ENCODE data around the gene NR1H3. TPM values are rescaled to one million over a fixed set of nuclear protein-coding genes. Genes with fewer than 3 reads are reported as not detected.
"Not testable (repeated sequence)": the region's sequence is repeated elsewhere in the genome, so short reads cannot be mapped to it uniquely, and the experiment has no call there.

The NR1H3 gene
- 4.8 TPM for polyA plus RNA-seq (2013, experiment 1 of 2; ENCODE audit: insufficient read length)
- polyA plus RNA-seq (2013, experiment 2 of 2; ENCODE audit: insufficient read length): 3.9 TPM

DNA sequence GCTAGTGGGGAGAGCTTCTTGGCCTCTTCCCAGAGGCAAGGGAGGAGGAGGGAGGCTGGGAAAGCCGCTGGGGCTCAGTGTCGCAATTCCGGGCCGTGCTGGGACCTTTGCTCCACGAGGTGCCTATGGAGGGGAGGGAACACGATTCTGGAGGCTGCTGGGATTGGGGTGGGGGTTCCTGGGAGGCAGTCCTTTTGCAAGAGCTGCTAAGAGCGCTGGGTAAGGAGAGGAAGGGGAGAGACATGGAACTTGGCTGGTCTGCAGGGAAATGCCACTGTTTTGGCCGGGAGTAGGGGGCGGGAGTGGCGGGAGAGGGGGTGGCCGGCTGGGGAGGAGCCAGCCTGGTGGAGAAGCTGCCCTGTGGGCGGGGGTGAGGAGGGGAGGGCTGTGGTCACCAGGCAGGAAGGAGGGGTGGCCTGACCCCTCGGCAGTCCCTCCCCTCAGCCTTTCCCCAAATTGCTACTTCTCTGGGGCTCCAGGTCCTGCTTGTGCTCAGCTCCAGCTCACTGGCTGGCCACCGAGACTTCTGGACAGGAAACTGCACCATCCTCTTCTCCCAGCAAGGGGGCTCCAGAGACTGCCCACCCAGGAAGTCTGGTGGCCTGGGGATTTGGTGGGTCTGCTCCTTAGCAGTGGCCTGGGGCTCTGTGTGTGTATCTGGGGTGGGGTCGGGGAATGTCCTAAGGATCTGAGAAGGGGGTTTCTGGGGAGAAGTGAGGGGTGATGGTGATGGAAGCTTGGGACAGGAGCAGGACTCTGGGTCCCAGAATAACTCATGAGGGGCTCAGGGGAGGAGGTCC, at the start of gene NR1H3:
TSS of gene NR1H3 (plus strand) at position 480 of the 800 bp plus-strand sequence. CDS start 1,221 bp downstream, outside the sequence.
- peak; percentile 58 for DNase-seq

DNA sequence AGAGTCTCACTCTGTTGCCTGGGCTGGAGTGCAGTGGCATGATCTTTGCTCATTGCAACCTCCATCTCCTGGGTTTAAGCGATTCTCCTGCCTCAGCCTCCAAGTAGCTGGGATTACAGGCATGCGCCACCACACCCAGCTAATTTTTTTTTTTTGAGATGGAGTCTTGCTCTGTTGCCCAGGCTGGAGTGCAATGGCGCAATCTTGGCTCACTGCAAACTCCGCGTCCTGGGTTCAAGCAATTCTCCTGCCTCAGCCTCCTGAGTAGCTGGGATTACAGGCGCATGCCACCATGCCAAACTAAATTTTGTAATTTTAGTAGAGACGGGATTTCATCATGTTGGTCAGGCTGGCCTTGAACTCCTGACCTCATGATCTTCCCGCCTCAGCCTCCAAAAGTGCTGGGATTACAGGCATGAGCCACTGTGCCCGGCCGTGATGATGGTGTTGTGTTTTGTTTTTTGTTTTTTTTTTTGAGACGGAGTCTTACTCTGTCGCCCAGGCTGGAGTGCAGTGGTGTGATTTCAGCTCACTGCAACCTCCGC, 49.7 kb upstream of the NR1H3 start:
- DNase-seq: not testable (repeated sequence)

DNA sequence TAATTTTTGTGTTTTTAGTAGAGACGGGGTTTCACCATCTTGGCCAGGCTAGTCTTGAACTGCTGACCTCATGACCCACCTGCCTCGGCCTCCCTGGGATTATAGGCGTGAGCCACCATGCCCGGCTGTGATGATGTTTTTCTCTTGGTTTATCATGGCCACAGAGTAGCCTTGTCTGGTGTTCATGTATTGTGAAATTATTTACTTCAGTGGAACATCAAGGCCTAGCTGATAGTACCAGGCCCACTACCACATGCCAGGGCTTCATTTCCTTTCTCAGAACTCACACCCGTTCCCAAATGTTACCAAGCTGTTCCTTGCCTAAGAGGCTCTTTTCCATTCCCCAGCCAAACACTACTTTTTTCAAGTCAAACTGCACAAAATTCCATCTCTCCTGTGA, 49.2 kb upstream of the NR1H3 start:
- no peak for DNase-seq

DNA sequence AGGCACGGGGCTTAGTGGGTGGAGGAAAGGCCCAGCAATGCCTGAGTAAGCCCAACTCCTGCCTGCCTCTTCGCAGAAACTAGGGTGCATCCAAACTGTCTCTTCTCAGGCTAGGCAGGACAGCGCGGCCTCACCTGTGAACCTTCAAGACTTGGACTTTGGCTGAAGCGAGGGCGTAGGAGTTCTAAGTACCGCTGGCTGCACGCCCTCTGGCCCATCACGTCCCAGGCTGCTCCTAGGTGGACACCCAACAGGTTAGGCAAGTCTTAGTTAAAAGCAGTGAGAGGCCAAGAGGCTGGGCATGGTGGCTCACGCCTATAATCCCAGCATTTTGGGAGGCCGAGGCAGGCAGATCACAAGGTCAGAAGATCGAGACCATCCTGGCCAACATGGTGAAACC, 44.9 kb upstream of the NR1H3 start:
- DNase-seq: no peak

DNA sequence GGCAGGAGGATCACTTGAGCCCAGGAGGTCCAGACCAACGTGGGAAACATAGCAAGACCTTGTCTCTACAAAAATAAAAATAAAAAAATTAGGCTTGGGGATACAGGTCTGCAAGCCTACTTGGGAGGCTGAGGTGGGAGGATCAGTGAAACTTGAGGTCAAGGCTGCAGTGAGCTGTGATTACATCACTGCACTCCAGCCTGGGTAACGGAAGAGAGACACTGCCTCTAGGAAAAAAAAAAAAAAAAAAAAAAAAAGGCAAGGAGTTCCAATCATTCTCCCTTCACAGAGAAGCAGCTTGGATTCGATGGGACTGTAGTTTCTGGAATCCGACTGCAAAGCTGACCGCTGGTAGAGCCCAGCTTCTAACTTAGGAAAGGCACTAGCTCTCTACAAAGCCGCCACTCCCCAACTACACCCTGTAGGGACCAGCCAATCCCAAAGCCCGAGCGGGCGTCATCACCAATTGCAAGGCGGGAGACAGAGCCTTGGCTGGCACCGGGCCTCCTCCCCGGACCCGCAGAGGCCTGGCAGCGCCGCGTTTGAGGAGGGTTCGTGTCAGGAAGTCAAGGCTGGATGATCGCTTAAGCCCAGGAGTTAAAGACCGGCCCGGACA, 43.7 kb upstream of the NR1H3 start:
- DNase-seq: peak; percentile 92

DNA sequence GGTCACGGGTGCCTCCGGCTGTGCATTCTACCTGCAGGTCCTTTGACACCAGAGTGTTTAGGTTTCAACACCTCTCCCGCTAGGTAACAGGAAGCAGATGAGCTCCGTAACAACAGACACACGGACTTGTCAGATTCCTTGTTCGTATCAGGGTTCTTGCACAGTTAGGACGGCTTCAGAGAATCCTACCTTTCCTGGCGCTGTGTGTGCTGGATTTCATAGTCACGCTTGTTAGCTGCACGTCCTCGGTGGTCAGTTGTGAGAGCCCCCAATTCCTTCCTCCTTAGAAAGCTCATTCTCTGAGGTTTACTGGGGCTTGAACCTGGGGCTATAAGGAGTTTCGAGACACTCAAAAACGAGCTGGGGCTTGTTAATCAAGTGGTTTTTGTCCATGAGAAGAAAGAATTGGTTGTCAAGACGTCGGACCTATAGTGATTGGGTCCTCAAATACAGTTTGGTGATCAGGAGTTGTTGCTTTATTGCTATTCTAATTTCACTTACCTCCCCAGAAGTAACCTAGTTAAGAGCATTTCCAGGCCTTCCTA, 42.4 kb upstream of the NR1H3 start:
- no peak for DNase-seq

DNA sequence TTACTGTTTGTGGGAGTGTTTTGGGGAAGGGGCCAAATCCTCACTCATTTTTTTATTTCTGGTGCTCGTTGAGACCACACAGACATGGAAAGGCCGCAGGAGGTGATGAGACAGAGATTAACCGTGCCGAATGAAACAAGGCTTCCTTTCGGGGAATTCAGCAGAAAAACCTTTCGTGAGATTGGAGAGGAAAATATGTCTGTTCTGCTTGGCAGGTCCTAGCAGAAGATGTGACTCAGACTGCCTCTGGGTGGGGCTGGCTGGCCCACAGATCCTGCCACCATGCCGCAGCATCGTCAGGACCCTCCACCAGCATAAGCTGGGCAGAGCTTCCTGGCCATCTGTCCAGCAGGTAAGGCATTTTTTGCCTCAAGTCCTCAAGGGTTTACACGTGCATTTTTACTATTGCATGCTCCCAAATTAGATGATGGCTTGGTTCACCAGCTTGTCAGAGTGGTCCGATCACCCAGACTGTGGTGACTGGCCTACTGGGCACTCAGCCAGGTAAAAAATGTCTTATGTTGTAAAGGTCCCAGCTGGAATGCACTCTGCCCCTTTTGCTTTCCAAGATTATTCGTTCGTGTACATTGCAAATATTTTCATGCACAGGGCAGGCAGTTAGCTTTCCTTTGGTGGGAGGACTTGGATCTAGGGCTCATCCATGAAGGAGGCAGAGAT, 41.5 kb upstream of the NR1H3 start:
- peak; percentile 94 for DNase-seq

DNA sequence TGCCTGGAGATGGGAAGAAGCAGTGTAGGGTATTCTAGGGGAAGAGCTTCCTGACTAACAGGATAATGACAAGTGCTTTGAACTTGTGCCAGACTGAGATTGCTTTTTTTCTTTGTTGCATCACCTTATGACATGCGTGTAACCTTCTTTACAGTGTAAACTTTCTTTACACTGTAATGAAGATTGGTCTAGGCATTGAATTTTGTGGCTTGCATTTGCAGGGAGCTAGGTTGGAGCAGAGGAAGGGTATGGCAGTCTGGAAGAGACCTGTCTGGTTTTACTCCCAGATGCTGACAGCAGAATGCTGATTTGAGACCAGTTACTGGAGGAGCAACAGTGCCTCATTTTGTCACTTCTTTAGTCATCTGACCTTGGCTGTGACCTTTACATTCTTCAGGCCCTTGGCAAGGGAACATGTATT, 37.4 kb upstream of the NR1H3 start:
- DNase-seq: peak; percentile 76

DNA sequence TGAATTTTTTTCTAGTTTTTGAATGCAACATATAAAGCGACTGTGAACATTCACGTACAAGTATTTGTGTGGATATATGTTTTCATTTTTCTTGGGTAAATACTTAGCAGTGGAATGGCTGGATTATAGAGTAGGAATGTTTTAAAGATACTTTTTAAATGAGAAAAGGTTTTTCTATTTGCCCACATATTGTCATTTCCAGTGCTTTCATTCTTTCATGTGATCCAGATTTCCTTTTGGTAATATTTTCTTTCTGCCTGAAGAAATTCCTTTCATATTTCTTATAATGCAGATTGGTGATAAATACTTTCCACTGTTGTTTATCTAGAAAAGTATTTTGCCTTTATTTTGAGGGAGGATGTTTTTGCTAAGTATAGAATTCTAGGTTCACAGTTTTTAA, 35.1 kb upstream of the NR1H3 start:
- peak; percentile 75 for DNase-seq

DNA sequence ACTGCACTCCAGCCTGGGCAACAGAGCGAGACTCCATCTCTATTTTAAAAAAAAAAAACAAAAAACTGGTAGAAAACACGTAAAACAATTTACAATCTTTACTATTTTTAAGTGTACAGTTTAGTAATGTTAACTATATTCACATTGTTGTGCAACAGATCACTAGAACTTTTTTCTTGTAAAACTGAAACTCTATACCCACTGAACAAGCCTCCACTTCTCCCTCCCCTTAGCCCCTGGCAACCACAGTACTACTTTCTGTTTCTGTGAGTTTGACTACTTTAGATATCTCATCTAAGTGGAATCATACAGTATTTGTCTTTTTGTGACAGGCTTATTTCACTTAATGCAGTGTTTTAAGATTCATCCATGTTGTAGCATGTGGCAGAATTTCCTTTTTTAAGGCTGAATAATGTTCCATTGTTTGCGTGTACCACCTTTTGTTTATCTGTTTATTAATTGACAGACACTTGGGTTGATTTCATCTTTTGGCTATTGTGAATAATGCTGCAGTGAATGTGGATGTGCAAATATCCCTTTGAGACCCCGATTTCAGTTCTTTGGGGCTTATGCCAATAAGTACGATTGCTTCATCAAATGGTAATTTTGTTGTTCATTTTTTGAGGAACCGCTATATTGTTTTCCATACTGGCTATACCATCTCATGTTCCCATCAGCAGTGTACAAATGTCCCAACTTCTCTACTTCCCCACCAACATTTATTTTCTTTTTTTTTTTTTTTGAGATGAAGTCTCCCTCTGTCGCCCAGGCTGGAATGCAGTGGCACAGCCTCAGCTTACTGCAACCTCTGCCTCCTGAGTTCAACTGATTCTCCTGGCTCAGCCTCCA, 32.0 kb upstream of the NR1H3 start:
- DNase-seq: no peak

DNA sequence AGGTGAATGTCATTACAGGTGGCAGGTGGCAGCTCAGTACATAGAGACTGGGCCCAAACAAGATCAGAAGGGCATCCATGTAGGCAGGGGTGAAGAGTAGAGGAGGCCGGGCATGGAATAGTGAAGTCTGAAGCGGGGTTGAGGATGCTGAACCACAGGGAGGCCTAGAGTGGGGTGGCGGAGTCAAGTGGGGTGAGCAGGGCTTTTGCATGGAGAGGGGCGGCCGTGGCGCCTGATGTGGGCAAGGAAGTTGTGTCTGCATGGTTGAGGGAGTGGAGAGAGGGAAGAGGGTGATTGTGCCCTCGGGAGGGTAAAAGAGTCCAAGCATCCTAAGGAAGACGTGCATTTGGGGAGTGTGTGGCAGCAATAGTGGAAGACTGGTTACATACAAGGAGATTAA, 28.6 kb upstream of the NR1H3 start:
- no peak for DNase-seq

DNA sequence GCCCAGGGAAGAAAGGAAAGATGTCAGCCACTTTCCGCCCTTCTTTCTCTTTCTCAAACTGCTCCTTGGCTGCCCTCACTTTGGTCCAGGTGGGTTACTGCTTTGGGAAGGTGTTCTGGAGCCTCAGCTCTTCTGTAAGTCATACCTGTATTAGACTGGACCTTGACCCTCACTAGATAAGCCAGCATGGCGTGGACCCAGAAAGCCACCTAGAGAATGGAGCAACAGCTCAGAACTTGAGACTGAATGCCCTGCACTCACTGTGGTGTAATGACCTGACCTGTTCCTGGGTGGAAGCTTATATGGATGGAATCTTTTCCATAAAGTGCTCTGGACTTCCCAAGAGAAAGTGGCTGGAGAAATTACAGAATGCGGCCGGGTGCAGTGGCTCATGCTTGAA, 24.7 kb upstream of the NR1H3 start:
- DNase-seq: no peak

DNA sequence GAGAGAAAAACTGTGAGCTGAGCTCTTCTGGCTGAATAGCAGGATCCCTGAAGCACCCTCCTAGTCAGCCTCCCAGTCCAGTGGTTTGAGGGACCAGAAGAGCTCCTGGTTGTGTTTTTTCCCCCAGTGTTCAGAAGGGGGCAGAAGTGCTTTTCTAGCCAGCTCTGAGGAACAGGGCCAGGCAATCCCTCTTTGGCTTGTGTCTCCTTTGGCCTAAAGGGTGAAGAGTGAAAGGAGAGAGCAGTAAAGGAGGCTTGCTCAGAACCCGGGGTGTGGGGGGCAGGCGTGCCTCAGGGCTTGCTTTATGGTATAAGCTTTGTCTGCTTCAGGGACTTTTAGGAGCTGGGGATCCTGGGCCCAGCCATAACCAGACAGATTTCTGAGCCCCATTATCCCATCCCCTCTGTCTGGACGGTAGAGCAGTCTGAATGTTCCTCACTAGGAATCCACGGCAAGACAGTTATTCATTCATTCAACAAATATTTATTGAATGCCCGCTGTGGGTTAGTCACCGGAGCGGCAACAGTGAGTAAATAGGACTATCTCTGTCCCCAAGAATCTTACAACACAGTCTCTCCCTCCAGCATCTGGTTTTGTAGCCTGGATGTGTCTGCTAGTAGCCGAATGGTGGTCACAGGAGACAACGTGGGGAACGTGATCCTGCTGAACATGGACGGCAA, 23.7 kb upstream of the NR1H3 start:
- peak; percentile 87 for DNase-seq

DNA sequence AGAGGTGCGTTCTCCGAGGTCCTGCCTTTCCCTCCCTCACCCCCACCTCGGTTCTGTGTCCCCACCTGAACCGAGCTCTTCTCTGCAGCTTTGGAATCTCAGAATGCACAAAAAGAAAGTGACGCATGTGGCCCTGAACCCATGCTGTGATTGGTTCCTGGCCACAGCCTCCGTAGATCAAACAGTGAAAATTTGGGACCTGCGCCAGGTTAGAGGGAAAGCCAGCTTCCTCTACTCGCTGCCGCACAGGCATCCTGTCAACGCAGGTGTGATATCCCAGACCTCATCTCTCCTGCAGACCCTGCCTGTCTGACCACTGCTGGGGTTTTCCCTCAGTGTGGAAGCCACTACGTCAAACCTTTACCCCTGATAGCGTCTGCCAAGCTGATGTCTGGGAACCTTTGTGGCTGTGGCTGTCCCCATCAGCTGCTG, 23.1 kb upstream of the NR1H3 start:
- DNase-seq: peak; percentile 55

DNA sequence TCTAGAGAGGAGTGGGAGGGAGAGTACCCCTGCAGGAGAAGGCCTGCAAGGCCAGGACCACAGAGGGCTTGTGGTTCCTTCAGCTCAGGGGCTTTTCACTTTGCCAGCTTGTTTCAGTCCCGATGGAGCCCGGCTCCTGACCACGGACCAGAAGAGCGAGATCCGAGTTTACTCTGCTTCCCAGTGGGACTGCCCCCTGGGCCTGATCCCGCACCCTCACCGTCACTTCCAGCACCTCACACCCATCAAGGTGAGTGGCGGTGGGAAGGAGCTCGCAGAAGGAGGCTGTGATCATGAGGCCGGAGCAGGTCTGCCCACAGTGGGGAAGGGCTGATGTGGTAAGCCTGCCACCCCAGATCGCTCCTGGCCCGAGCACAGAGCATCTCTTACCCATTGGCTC, 22.6 kb upstream of the NR1H3 start:
- DNase-seq: no peak

DNA sequence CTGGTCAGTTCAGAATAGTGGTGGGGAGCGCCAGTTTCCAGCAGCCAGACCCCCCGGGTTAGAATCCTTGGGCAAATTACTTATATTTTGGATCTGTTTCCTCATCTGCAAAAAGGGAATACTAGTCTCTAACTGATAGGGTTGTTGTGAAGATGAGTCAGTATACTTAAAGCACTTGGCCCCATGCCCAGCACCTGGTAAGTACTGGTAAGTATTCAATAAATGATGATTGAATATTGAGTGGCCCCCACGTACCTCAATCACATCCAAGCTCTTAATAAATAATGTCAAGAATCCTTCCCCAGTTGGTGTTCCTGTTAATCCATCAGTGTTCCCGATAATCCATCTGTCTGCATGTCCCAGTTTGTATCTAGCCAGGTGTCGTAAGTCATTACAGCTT, 21.3 kb upstream of the NR1H3 start:
- DNase-seq: no peak

DNA sequence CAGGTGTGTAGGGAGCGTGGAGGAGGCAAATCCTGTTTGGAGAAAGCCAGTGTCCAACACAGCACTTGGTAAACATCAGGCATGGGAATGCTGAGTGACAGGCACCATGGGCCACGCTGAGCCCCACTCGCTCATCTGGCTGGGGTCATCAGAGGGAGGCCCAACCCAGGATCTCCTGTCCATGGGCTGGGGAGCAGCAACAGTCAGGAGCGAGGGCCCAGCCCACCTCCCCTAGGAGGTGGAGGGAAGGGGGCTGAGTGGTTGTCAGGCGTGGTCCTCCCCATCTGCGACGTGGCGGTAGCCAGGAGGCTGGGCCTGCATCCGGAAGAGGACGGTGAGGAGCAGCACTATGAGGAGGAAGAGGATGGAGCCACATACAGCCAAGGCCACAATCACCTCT, 17.9 kb upstream of the NR1H3 start:
- no peak for DNase-seq

DNA sequence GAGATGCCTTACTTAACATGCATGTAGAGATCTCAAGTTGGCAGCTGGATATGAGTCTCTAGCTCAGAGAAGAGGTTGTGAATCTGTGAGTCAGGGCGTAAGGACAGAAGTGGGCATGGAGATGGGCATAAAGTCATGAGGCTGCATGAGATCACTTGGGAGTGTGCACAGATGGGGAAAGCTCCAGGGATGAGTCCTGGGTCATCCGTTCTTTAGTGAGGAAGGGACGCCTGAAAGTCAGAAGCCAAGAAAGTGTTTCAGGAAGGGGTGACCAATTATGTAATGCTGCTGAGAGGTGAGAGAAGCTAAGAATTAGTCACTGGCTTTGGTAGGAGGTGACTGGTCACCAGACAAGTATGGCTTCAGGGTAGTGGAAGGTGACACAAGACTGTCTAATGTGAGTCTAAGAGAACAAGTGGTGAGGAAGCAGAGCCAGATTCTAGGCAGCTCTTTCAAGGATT, 15.9 kb upstream of the NR1H3 start:
- DNase-seq: no peak

DNA sequence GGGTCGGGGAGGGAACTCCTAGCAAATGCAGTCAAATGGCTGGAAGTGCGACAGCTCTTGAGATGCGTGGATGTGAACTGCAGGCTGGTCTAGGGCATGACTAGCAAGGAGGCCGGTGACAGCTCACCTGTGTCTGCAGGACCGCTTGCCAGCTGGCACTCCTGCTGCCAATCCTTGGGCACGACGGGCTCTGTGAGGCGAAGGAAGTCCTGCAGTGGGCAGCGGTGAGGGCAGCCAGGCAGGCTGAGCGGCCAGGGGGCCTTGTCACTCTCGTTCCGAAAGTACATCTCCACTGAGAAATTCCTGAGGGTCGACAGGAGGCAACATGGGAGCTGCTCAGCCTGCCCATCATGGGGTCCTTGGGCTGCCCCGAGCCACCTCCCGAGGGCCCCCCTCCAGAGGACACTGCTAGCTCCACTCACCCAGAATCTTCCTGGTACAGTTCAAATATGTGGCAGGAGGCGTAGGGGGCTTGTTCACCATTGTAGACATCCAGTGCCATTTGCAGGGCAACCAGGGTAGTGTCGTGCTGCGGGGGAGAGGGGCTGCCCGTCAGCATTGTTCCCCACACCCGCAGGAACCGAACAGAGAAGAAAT, 15.1 kb upstream of the NR1H3 start:
- DNase-seq: no peak

DNA sequence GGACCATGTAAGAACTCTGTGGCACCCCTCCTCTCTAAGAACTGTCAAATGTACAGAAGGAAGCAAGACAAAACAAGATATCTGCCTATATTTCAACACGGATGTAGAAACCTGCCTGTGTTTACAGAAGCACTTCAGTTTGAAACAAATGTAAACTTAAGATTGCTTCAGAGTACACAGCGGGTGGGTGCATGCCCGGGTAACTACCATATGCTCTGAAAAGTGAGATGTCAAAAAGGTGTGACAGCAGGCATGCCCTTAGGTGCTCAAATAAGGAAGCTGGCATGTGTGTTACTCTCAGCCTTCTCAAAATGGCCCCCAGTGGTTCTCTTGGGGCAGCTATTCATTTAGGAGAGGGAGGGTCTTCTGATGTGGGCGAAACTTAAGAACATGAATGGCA, 14.3 kb upstream of the NR1H3 start:
- no peak for DNase-seq
